ENCODE measurements around the gene NRXN3.

Gene NRXN3

GRCh38 chr14:78902010-78902623 lies 731.9 kb downstream of the NRXN3 start:
- TF ChIP-seq, protein P1, sequence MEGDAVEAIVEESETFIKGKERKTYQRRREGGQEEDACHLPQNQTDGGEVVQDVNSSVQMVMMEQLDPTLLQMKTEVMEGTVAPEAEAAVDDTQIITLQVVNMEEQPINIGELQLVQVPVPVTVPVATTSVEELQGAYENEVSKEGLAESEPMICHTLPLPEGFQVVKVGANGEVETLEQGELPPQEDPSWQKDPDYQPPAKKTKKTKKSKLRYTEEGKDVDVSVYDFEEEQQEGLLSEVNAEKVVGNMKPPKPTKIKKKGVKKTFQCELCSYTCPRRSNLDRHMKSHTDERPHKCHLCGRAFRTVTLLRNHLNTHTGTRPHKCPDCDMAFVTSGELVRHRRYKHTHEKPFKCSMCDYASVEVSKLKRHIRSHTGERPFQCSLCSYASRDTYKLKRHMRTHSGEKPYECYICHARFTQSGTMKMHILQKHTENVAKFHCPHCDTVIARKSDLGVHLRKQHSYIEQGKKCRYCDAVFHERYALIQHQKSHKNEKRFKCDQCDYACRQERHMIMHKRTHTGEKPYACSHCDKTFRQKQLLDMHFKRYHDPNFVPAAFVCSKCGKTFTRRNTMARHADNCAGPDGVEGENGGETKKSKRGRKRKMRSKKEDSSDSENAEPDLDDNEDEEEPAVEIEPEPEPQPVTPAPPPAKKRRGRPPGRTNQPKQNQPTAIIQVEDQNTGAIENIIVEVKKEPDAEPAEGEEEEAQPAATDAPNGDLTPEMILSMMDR (IDR thresholded peaks at IDR 0.05; ENCODE audit: borderline replicate concordance, control extremely low read depth, extremely low read depth, insufficient read depth, missing control alignments), result peak; percentile 36
- DNase-seq (ENCODE audit: low spot score), result no peak
- in situ Hi-C loops (cut with MboI; ENCODE audit: low sequenced_read_pairs, unreplicated experiment), result no loop called here

GRCh38 chr14:78904094-78904493 lies 733.9 kb downstream of the NRXN3 start:
- DNase-seq (ENCODE audit: low spot score), result no peak
- in situ Hi-C loops (cut with MboI; ENCODE audit: low sequenced_read_pairs, unreplicated experiment), result no loop called here
- TF ChIP-seq, protein P1 (IDR thresholded peaks at IDR 0.05; ENCODE audit: borderline replicate concordance, control extremely low read depth, extremely low read depth, insufficient read depth, missing control alignments), result no peak

DNA sequence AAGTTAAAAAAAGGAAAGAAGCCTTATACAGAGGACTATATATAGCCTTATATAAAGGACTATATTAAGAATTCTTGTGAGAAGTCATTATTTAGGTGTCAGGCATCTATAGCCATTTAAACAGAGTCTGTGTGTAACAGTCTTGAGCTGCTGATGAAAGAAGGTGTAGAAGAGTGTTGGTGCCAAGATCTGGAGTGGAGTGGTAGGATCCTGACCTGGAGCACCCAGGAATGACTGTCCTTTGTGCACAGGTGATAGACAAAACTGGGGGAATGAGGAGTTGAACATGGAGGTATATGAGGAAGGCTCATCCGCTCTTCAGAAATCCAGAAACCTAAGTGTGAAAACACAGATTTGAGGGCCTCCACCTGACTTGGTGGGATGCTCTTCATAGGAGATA lies 747.3 kb downstream of the NRXN3 start:
- in situ Hi-C loops (cut with MboI; ENCODE audit: low sequenced_read_pairs, unreplicated experiment), result no loop called here
- TF ChIP-seq, protein P1 (IDR thresholded peaks at IDR 0.05; ENCODE audit: borderline replicate concordance, control extremely low read depth, extremely low read depth, insufficient read depth, missing control alignments), result no peak
- DNase-seq (ENCODE audit: low spot score), result no peak

DNA sequence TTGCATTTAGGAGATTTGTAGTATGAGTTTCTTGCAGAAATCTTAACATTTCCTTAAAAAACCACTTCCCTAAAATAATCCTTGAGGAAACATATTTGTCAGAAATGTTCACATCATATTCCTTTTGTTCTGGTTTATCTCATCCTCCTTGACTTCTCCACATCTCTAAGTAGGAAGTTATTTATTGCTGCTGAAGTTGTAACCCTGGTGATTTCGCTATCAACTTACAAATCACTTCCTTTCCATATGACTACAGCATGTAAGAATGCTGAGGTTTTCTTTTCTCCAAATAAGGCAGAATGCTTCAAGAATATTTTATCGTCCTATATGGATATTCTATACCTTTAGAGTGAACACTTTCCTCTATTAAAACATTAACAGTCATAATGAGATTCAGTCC lies 751.7 kb downstream of the NRXN3 start:
- no peak for DNase-seq (ENCODE audit: low spot score)
- TF ChIP-seq, protein P1 (IDR thresholded peaks at IDR 0.05; ENCODE audit: borderline replicate concordance, control extremely low read depth, extremely low read depth, insufficient read depth, missing control alignments), result no peak
- in situ Hi-C loops (cut with MboI; ENCODE audit: low sequenced_read_pairs, unreplicated experiment), result no loop called here

DNA sequence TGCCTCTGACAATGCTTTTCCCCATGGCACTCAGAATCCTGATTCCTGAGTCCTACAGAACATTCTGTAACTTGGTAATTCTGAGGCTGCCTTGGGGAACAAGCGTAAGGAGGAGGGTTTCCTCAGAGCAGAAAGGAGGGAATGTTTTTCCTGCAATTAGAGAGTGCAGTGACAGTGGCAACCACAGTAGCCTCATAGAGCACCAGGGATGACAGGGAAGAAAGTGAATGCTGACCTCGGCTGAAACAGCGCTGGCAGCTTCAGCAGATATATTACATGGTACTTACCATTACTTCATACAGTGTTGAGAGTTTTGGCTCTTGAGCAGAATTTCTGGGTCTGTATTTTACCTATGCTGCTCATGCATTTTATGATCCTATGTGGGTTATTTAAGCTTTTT lies 757.1 kb downstream of the NRXN3 start:
- in situ Hi-C loops (cut with MboI; ENCODE audit: low sequenced_read_pairs, unreplicated experiment), result no loop called here
- TF ChIP-seq, protein P1 (IDR thresholded peaks at IDR 0.05; ENCODE audit: borderline replicate concordance, control extremely low read depth, extremely low read depth, insufficient read depth, missing control alignments), result no peak
- DNase-seq (ENCODE audit: low spot score), result no peak

GRCh38 chr14:78933166-78933565 lies 763.0 kb downstream of the NRXN3 start:
- TF ChIP-seq, protein P1 (IDR thresholded peaks at IDR 0.05; ENCODE audit: borderline replicate concordance, control extremely low read depth, extremely low read depth, insufficient read depth, missing control alignments), result no peak
- no peak for DNase-seq (ENCODE audit: low spot score)
- in situ Hi-C loops (cut with MboI; ENCODE audit: low sequenced_read_pairs, unreplicated experiment), result no loop called here
